C4-2B (cell line): ENCODE data around the gene DNAJC5.

Experiments used
- ZFX ChIP-seq: fragments of 450-650 bp; IDR thresholded peaks from 2 replicates; pipeline ENCODE4 v1.6.1; 2017
- TF ChIP-seq, protein P1 (sequence below): fragments of 450-650 bp; conservative IDR thresholded peaks from 2 replicates; pipeline ENCODE4 v1.5.1; 2017; ENCODE audit warnings: mild to moderate bottlenecking

DNA sequence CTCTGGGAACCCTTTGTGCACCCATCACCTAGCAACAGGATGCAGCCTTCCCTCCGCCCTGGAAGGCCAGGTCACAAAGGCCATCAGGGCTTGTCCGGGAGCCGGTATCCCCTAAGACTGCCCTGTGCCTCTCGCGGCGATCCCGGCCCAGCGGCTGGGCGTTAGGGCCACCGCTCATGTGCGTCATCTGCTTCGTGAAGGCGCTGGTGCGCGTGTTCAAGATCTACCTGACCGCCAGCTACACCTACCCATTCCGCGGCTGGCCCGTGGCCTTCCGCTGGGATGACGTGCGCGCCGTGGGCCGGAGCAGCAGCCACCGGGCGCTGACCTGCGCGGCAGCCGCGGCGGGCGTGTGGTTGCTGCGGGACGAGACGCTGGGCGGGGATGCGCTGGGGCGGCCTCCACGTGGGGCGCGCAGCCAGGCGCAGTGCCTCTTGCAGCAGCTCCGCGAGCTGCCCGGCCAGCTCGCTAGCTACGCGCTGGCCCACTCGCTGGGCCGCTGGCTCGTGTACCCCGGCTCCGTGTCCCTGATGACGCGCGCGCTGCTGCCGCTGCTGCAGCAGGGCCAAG lies 33.5 kb upstream of the DNAJC5 start, which contains the start of gene ABHD16B:
- TF ChIP-seq, protein P1, sequence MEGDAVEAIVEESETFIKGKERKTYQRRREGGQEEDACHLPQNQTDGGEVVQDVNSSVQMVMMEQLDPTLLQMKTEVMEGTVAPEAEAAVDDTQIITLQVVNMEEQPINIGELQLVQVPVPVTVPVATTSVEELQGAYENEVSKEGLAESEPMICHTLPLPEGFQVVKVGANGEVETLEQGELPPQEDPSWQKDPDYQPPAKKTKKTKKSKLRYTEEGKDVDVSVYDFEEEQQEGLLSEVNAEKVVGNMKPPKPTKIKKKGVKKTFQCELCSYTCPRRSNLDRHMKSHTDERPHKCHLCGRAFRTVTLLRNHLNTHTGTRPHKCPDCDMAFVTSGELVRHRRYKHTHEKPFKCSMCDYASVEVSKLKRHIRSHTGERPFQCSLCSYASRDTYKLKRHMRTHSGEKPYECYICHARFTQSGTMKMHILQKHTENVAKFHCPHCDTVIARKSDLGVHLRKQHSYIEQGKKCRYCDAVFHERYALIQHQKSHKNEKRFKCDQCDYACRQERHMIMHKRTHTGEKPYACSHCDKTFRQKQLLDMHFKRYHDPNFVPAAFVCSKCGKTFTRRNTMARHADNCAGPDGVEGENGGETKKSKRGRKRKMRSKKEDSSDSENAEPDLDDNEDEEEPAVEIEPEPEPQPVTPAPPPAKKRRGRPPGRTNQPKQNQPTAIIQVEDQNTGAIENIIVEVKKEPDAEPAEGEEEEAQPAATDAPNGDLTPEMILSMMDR, result no peak
- TF ChIP-seq ZFX, result no peak
